Stimulated activated CD8-positive, alpha-beta memory T cell treated with anti-CD3 and anti-CD28 coated beads, Interleukin-2, amount 100 ng/mL, for 1 hour (primary cell): ENCODE results near the gene GALNT15.

Experiments used
- DNase-seq, 2 donors: peaks; one replicate each; pipeline ENCODE4 v3.0.0-alpha.2; 2020; ENCODE audit warnings: low read depth in 2 of 2

Gene GALNT15

DNA sequence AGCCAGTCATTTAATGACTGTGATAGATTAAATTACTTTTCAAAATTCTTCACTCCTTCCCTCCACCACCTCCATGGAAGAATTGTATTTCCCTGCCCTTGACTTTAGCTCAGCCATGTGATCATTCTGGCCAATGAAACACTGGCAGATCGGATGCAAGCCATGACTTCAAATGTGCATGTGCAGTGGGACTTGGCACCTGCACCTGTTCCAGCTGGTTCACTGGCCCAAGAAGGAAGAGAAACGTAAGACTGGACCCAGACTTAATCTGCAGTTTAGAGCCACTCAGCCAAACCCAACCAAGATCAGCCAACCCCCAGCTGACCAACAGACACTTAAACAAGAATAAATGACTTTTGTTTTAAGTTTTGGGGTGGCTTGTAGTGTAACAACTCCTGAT is 78.5 kb downstream of the GALNT15 start:
- no peak for DNase-seq

DNA sequence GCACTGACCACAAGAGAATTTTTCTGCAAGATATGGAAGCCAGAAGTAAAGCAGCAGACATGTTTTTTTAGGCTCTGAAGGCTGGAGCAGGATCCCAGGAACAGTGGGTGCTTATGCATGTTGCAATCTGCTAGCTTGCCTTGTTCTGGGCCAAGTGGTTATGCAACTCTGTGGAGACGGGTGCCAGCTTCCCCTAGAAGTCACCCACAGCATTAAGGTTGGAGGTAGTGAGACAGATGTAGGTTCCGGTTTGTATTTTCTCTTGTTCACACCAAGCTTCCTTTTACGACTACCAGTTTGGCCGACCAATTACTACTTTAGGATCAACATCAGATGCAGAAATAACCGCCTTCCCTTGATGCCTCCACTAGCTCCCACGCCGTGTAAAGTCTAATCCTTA is 79.1 kb downstream of the GALNT15 start:
- DNase-seq: no peak

- no peak for DNase-seq
These were observed 80.4 kb downstream of the GALNT15 start for GRCh38 chr3:16254916-16255315.

DNA sequence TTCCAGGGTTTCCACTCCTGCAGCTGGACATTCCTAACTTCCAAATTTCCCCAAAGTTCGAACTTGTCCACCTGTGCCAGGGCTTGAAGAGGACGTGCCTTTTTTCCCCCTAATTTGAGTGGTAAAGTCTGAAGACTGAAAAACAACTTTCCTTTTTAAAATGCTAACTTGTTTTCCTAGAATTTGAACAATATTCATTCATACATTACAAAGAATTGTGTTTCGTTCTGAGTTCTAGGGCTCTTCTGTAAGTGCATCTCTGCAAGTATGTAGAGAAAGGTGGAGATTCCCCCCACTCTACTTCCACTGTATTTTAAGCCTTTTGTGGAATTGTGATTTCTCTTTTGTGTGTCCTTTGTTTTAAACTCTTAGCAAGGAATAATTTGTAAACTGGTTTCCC is 80.8 kb downstream of the GALNT15 start:
- DNase-seq: no peak

DNA sequence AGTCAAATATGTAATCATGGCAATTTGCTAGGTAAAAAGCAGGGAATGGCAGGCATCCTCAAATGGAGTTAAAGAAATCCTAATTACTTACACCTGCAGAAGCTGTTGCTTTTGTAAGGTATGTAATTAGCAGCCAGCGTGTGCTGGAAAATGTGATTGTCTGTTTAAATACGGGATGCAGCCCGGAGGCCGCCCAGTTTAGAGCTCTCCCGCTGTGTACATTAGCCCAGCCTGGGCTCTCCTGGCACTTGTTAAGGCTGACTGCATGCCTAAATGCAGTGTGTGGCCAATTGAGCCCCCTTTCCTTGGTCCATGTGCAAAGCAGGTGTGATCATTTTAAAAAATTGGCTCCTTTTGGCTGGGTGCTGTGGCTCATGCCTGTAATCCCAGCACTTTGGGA is 81.2 kb downstream of the GALNT15 start:
- DNase-seq: no peak

DNA sequence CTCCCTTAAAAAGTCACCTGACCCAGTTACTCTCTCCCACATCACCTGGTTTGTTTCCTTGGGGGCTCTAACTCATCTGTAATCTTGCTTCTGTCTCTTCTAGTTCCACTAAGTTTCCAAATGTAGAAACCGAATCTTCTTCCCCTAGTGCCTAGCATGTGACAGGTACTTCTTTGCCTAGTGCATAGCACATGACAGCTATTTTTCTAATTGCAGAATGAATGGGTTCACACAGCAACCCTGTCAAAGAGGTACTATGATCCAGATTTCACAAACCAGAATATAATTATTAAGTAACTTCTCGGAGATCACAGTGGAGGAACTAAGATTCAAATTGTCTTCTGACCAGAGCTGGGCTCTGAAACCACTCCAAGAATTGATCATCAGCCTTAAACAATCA is 82.8 kb downstream of the GALNT15 start:
- no peak for DNase-seq

DNA sequence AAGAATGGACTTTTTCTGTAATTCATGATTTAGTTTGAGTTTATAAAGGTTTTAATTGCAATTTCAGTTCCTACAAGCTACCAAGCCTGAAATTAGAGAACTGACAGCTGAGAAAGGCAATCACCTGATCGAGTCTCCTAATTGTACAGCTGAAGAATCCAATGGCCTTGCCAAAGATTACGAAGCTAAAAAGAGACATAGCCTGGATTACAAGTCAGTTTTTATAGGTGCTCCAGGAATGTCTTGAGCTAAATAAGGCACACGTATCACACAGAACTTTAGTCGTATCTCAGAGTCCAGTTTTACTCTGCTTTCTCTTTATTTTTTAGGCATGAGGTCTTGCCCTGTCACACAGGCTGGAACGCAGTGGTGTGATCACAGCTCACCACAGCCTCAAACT is 83.7 kb downstream of the GALNT15 start:
- no peak for DNase-seq

DNA sequence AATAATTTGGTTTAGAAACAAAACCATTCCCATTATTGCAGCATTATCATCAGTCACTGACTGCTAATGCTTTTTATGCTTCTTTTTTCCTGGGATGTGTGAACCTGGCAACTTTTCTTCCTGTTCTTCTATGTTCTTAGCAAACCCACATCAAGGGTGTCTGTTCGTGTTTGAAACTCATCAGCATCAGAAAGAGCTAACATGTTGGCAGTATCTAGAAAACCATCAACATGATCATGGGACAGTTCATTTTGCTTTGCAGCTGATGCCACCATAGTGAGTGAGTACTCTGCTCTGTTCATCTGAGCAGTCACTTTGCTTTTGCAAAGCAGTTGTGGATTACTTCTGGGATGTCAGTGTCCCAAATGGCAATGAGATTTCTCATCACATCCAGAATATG is 84.4 kb downstream of the GALNT15 start:
- no peak for DNase-seq

GRCh38 chr3:16260046-16260445 is 85.6 kb downstream of the GALNT15 start:
- no peak for DNase-seq

DNA sequence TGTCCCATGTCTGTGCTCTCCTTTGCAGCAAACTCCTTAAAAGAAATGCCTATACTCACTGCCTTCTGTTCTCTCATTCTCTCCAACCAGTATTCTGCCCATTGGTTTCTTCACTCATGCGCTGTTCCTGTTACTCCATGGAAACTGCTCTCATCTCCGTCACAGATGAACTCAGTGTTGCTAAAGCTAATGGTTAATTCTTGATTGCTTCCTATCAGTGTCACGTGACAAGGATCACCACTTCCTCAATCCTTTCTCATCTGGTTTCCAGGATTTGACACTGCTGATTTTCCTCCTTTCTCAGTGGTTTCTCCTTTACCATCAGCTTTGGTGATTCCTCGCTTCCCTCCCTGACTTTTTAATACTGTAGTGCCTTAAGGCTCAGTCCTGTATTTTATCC is 87.7 kb downstream of the GALNT15 start:
- DNase-seq: no peak

DNA sequence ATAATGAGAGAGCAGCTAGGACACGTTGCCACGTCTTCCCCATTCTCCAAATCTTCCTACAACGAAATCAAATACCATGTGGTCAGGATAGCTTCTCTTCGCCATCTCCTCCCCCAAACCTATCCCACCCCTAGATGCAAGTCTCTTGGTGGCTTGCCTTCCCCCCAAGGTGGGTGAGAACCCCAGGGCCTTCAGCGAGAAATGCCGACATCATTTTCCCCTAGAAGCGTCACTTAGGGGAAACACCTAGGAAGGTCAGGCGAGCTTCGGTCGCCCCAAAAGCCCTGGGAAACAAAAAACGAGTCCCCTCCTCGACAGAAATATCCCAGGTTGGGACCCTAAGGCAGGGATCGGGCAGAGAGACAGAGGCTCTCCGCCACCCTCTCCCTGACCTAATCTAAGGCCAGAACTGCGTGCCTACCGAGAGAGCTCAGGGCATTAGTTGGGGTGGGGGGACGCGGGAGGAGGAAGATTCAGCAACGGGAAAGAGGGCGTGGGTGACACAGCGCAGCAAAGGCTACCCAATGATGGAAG is 89.8 kb downstream of the GALNT15 start:
- DNase-seq: no peak

DNA sequence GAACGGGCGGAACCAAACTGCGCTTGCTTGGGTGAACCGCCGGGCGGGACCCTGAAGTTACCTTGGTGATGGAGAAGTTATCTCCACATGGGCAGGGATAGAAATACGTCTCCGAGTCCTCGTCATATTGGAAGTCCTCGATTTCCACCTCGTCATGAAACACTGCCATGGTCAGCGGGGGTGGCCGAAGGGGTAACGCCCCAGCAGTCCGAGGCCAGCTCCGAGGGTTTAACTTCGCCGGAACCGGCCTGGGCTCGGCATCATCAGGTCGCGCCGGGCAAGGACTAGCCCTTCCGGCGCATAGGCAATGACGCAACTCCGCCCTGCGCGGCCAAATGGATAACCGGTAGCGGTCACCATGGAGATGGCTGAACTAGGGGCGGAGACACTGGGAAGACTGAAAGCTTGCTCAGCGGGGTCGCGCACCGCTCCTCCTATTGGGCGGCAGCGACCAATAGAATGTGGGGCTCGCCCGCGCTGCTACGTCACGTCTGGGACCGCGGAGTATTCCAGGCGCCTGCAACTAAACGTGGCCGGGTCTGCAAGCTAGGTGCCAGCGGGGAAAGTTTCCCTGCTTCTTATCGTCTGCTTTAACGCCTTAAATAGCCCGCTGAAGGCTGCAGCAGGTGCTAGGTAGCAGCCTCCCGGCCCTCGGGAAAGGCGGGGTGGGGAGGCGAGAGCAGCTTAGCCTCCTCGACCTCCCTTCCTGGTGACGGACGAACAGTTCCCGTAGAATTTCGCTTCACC is 90.4 kb downstream of the GALNT15 start, which contains the start of the genes DPH3 and OXNAD1:
Gene DPH3 (minus strand): TSS at position 236 of the 747 bp plus-strand sequence. CDS start 67 bp downstream, at position 169.
Gene OXNAD1 (plus strand): TSS at position 505 of the 747 bp plus-strand sequence. CDS start 5,741 bp downstream, outside the sequence.
- peak; percentile 98 to 99 for DNase-seq

DNA sequence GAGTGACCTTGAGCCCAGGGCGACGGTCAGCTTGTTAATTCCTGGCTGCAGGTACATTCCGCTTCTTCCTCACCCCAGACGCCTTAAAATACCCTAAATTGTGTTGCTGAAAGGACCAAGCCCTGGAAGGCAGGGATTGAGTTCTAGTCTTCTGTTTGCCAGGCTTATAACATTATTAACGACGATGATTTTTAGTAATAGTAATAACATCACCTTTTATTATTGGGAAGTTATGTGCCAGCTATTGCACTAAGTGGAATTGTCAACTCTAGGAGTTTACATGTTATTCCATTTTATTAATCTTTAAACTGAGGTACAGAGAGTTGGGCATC is 90.9 kb downstream of the GALNT15 start:
- DNase-seq: no peak

- no peak for DNase-seq
These were observed 92.2 kb downstream of the GALNT15 start for GRCh38 chr3:16266714-16267113.

DNA sequence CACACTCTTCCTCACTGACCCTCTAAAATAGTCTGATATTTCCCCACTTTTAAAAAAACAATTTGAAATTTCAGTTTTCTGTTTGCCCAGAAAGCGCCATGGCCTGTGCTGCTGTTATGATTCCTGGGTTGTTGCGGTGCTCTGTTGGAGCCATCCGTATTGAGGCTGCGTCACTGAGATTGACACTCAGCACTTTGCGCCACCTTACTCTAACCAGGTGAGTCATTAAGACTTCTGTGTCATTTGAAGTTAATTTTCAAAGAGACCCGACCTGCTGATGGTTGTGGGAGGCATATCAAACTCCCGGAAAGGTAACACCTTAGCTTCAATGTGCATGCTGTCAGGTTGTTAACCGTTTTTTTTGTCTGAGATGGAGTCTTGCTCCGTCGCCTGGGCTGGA is 96.4 kb downstream of the GALNT15 start:
- DNase-seq: no peak

GRCh38 chr3:16272588-16272987 is 98.1 kb downstream of the GALNT15 start:
- no peak for DNase-seq

DNA sequence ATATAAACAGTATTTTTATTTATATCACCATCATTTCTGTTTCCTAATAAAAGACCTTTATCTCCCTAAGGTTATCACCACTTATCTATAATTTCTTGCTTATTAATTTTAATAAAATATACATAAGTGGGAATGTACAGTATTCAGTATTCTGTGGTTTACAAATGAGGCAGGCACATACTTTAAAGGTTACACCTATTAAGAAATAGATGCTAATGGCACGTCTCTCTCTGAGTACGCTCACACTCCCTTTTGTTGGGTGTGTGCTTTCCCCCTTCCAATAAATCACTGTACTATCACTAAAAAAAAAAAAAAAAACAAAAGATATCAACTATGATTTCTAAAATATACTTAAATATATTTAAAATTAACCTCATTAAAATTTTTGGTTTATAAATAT is 99.4 kb downstream of the GALNT15 start:
- no peak for DNase-seq

GRCh38 chr3:16277471-16277870 is 103.0 kb downstream of the GALNT15 start:
- DNase-seq: no peak

- DNase-seq: no peak
These were observed 104.7 kb downstream of the GALNT15 start for GRCh38 chr3:16279010-16279801.

- no peak for DNase-seq
These were observed 106.2 kb downstream of the GALNT15 start for GRCh38 chr3:16280671-16281070.
